Hematopoietic multipotent progenitor cell treated with erythropoietin and hydrocortisone succinate and interleukin-3 and kit ligand, for 8 days (in vitro differentiated cells): ENCODE results near the gene BMP15.

Source experiments
- DNase-seq: peaks from one replicate; pipeline ENCODE4 v3.0.0-alpha.2; 2015

The BMP15 gene

GRCh38 chrX:50910685-50911176, at the start of gene BMP15:
Gene BMP15 (plus strand): TSS chrX:50910735. CDS start chrX:50910784, 49 bp downstream.
- no peak for DNase-seq

GRCh38 chrX:50863471-50863870, 47.1 kb upstream of the BMP15 start:
- DNase-seq, result no peak

- no peak for DNase-seq
Measured at GRCh38 chrX:50865311-50865710, 45.2 kb upstream of the BMP15 start.

- no peak for DNase-seq
Measured at GRCh38 chrX:50871922-50872453, 38.5 kb upstream of the BMP15 start.

- no peak for DNase-seq
Measured at GRCh38 chrX:50874876-50875275, 35.7 kb upstream of the BMP15 start.

GRCh38 chrX:50876551-50876950, 34.0 kb upstream of the BMP15 start:
- DNase-seq, result no peak

DNA sequence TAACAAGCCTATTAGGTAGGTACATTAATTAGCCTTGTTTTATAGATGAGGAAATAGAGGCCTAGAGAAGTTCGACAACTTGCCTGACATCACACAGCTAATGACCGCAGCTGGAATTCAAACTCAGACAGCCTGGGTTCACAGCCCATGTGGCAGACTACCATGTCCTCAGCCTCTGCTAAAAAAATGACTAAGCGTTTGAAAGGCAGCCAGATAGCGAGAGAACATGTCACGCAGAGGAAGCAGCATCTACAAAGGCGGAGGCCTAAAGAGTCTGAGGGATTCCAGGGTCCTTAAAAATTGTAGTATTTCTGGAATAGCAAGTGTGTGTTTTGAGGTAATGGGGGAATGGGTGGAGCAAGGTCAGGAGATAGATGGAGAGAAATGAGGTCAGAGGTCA, 33.2 kb upstream of the BMP15 start:
- DNase-seq, result no peak

GRCh38 chrX:50881028-50881427, 29.5 kb upstream of the BMP15 start:
- no peak for DNase-seq

GRCh38 chrX:50888884-50889283, 21.7 kb upstream of the BMP15 start:
- DNase-seq, result no peak

DNA sequence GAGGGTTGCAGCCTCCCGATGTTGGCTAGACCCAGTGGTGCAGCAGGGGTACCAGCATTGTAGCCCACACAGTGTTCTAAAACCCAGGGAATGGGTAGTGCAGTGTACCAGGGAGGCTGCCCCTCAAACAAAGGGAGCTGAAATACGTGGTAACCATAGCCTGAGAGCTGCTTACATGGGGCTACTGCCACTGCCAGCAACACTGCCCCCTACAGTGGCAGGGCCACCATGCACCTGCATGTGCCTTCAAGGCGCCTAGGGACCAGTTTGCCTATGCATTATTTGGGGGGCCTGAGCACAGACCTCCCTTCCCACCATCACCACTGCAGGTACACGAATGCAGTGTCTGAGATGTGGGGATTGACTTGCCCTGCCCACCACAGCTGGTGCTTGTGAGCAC, 21.0 kb upstream of the BMP15 start:
- DNase-seq, result no peak

DNA sequence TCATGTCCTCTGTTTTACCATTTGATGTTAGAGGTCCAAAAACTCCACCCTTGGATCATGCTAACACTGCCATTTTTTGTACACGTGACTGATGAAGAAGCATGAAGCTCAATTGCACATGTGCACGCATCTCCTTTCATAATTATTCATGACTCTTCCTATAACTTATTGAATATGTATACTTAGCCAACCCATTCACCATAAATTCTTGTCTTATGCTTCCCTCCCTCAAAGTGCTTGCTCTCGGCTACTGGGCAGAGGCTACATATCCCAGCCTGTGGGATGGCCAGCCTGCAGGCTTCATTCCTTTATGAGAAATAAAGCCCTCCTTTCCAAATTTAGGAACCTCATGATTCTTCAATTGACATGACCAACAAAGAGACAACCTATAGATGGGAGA, 17.5 kb upstream of the BMP15 start:
- DNase-seq, result no peak

GRCh38 chrX:50893466-50893865, 17.1 kb upstream of the BMP15 start:
- no peak for DNase-seq

- peak; percentile 37 for DNase-seq
Measured at GRCh38 chrX:50905334-50905733, 5.2 kb upstream of the BMP15 start.

- no peak for DNase-seq
Measured at GRCh38 chrX:50913520-50913919, 3.0 kb downstream of the BMP15 start.

DNA sequence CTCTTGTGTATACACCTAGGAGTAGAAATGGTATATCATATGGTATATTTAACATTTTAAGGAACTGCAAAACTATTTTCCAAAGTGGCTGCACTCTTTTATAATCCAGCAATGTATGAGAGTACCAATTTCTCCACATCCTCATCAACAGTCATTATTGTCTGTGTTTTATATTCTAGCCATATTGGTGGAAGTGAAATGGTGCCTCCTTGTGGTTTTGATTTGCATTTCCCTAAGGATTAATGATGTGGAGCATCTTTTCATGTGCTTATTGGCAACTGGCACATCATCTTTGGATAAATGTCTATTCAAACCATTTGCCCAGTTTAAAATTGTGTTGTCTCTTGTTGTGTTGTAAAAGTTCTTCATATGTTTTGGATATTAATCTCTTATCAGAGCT, 9.6 kb downstream of the BMP15 start:
- DNase-seq, result peak; percentile 2

GRCh38 chrX:50927127-50927526, 16.6 kb downstream of the BMP15 start:
- DNase-seq, result no peak

DNA sequence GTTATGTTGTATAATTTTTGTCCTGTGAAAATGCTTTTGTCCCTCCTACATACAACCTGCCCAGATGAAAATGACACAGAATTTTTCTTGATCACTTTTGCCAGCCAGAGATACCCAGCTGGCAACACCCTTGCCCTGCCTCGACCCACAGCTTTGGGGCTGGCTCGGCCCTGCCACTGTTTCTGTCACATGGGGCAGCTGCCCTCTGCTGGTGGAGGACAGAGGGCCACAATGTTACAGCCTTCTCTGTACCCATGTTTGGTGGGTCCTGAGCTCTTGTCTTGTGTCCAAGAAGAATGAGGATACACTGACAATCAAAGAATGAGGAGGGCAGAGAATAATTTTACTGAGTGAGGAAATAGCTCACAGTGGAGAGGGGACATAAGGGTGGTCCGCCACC, 31.1 kb downstream of the BMP15 start:
- DNase-seq, result peak; percentile 1

DNA sequence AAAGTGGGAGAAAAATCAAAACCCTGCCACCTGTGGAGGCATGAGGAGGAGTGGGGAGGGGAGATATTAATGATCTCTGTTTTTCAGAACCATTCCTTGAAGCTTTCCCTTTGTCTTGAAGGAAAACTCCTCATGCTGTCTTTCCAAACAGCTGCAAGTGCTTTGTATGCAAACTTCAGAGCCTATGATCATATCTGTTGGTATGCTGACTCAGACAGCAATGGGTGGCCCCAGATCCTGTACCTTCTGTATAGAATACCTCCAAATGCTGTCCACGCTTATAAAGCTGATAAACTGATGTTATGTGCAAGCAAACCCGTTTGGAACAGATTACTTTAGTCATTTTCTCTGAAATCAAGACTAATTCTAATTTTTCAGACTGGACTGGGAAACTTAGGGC, 31.9 kb downstream of the BMP15 start:
- DNase-seq, result no peak

GRCh38 chrX:50952406-50952805, 41.9 kb downstream of the BMP15 start:
- DNase-seq, result no peak

GRCh38 chrX:50953832-50954231, 43.3 kb downstream of the BMP15 start:
- DNase-seq, result no peak

GRCh38 chrX:50962156-50962555, 51.6 kb downstream of the BMP15 start:
- no peak for DNase-seq

DNA sequence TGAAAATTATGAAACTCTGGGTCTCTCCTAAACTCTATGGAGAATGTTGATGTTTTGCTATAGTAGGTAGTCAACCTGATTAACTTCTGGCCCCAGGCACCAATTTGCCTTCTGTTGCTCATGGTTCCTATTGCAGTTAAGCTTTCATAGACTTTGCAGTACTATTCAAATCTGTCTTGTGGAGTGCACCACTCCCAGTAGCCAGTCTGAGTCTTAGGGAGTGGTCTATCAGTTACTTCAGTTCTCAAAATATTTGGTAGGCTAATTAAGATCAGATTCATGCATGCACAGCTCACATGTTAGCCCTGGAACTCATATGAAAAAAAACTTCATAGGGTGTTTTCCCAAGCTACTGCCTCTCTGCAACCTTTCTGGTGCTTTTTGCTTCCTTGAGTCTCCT, 53.3 kb downstream of the BMP15 start:
- DNase-seq, result no peak
